Spleen (tissue), 11 donors: ENCODE data around the gene MS4A6E. TPM values are rescaled to one million over a fixed set of nuclear protein-coding genes. Genes with fewer than 3 reads are reported as not detected.

Experiments used
- DNase-seq: peaks from one replicate; pipeline ENCODE4 v3.0.0-alpha.2; 2020
- H3K27ac ChIP-seq, 8 donors: fragments of 200-600 bp; sonication (generic) in 7 of 8; 1 replicate in 4 of 8; 2 replicates in 4 of 8; pipeline versions ENCODE4 v1.5.0 to v1.8.0; 2016 to 2021; ENCODE audit warnings: inconsistent platforms in 4 of 8, mild to moderate bottlenecking in 4 of 8, moderate library complexity in 1 of 8
- H3K27me3 ChIP-seq, 7 donors: fragments of 200-600 bp; sonication (generic) in 6 of 7; replicated peaks in 1 of 7; 1 replicate in 4 of 7; 2 replicates in 3 of 7; pipeline versions ENCODE4 v1.5.0 to v1.8.0; 2016 to 2021; ENCODE audit warnings: inconsistent platforms in 3 of 7, mild to moderate bottlenecking in 1 of 7
- H3K36me3 ChIP-seq, 6 donors: fragments of 200-600 bp; sonication (generic) in 5 of 6; 1 replicate in 4 of 6; 2 replicates in 2 of 6; pipeline versions ENCODE4 v1.5.0 to v1.8.0; 2016 to 2021; ENCODE audit warnings: inconsistent platforms in 2 of 6
- H3K4me1 ChIP-seq, 6 donors: fragments of 200-600 bp; sonication (generic) in 5 of 6; 1 replicate in 3 of 6; 2 replicates in 3 of 6; pipeline versions ENCODE4 v1.5.0 to v1.8.0; 2016 to 2021; ENCODE audit warnings: inconsistent platforms in 3 of 6
- H3K4me3 ChIP-seq, 8 donors: fragments of 200-600 bp; sonication (generic) in 7 of 8; 1 replicate in 4 of 8; 2 replicates in 4 of 8; pipeline versions ENCODE4 v1.5.0 to v1.8.0; 2016 to 2021; ENCODE audit warnings: inconsistent platforms in 4 of 8, mild to moderate bottlenecking in 4 of 8, moderate library complexity in 2 of 8
- H3K9me3 ChIP-seq, 8 donors: fragments of 200-600 bp; sonication (generic) in 7 of 8; 1 replicate in 4 of 8; 2 replicates in 4 of 8; pipeline versions ENCODE4 v1.5.0 to v1.8.0; 2016 to 2021; ENCODE audit warnings: inconsistent platforms in 4 of 8
- POLR2A ChIP-seq, 3 donors: fragments of 450-650 bp; IDR thresholded peaks; one replicate each; pipeline ENCODE4 v1.5.1; 2017; ENCODE audit warnings: antibody characterized with exemption in 3 of 3, mild to moderate bottlenecking in 1 of 3
- POLR2AphosphoS5 ChIP-seq, 3 donors: sonication (generic); formaldehyde crosslinking; IDR thresholded peaks; one replicate each; pipeline ENCODE4 v1.5.1; 2017; ENCODE audit warnings: antibody characterized with exemption in 3 of 3
- WGBS, 5 donors: extraction: QIAGEN DNeasy Blood & Tissue Kit in 3 of 5; methylation state at CpG; one replicate each; pipeline versions ENCODE4 v1.1.5 to v1.1.7; 2013 to 2018; 5-methylcytosine and 5-hydroxymethylcytosine counted together
- intact Hi-C: fragments of 100-400 bp; cut with DNase I; formaldehyde crosslinking; loops from one replicate; pipeline ENCODE4 v1.15.0; 2023; ENCODE audit warnings: low total_unique reads
- polyA plus RNA-seq, 3 donors: library from polyadenylated mRNA; stranded (reverse); fragments of 200-250 nt; gene quantifications; one replicate each; pipeline ENCODE4 v1.2.1, GENCODE V29; 2013
- total RNA-seq, 7 donors: library from RNA; depleted of rRNA in 3 of 7; stranded (reverse); fragments of >200 nt in 3 of 7; fragmentation: NEBNext Ultra II Directional in 4 of 7; extraction: Animal tissue kit (Norgen Biotek cat#: 25700) in 4 of 7; gene quantifications; one replicate each; pipeline versions ENCODE4 v1.1.0 to v1.2.1, GENCODE V29; 2016 to 2021
- TF ChIP-seq, protein P1 (sequence below), 11 experiments: fragments of 200-600 bp in 7 of 11; fragments of 450-650 bp in 4 of 11; sonication (generic) in 4 of 11; IDR thresholded peaks in 8 of 11; conservative IDR thresholded peaks in 3 of 11; 1 replicate in 7 of 11; 2 replicates in 4 of 11; pipeline versions ENCODE4 v1.4.0 to v1.8.0; 2016 to 2021; ENCODE audit warnings: antibody characterized with exemption in 11 of 11, inconsistent platforms in 4 of 11, mild to moderate bottlenecking in 1 of 11
- donor health status: healthy with polysubstance abuse.
- donor health status: DM: no; HTN: no; CAD: no; lungs with moderate emphysema.
- donor health status: DM: no; HTN: no; CAD: no.
- donor health status: Bipolar disorder and iron deficiency.
- donor health status: healthy.
- donor health status: DM: no; HTN: no; CAD: no.
- donor health status: DM: yes; HTN: yes; CAD: no.

Gene MS4A6E
- total and polyA plus RNA-seq, 10 donors = 0.65 to 128 (median 4.8) TPM; not detected in 1

- WGBS, 5 donors = 28 to 41% (median 35%) methylated on average over 2 of the region's 2 CpGs
- Histone ChIP-seq H3K4me1 (peaks cover 0 to 75% (median 30%) of the 10 kb centered on the region in 6 donors), H3K27me3 (no peaks in the 10 kb centered on the region)
These were observed 40.0 kb downstream of the MS4A6E start for GRCh38 chr11:60367009-60367408.

GRCh38 chr11:60367896-60368295 is 40.8 kb downstream of the MS4A6E start:
- WGBS, 5 donors = 90 to 94% (median 93%) methylated on average over 19 of the region's 19 CpGs
- no peak for TF ChIP-seq POLR2AphosphoS5 (IDR thresholded peaks at IDR 0.05)
- TF ChIP-seq, protein P1, sequence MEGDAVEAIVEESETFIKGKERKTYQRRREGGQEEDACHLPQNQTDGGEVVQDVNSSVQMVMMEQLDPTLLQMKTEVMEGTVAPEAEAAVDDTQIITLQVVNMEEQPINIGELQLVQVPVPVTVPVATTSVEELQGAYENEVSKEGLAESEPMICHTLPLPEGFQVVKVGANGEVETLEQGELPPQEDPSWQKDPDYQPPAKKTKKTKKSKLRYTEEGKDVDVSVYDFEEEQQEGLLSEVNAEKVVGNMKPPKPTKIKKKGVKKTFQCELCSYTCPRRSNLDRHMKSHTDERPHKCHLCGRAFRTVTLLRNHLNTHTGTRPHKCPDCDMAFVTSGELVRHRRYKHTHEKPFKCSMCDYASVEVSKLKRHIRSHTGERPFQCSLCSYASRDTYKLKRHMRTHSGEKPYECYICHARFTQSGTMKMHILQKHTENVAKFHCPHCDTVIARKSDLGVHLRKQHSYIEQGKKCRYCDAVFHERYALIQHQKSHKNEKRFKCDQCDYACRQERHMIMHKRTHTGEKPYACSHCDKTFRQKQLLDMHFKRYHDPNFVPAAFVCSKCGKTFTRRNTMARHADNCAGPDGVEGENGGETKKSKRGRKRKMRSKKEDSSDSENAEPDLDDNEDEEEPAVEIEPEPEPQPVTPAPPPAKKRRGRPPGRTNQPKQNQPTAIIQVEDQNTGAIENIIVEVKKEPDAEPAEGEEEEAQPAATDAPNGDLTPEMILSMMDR (IDR thresholded peaks at IDR 0.05 in 8 of 11, conservative IDR thresholded peaks at IDR 0.05 in 3 of 11) = no peak
- no peak for TF ChIP-seq POLR2A (IDR thresholded peaks at IDR 0.05)
- DNase-seq = no peak
- intact Hi-C loops = loop anchor here (10.0 kb wide), 1 partner anchor 247 kb away; no protein-coding TSS in a partner anchor
- H3K4me1 ChIP-seq = peaks cover 0 to 72% (median 29%) of the 10 kb centered on the region in 6 donors
- peaks cover 0 to 7% (median 0%) of the 10 kb centered on the region in 8 donors for H3K9me3 ChIP-seq
- H3K27ac ChIP-seq = peak overlapping the region in 6 of 8 donors; percentile 44 to 89 (median 74)
- no peak overlapping the region for H3K4me3 ChIP-seq
- H3K36me3 ChIP-seq = no peaks in the 10 kb centered on the region
- no peaks in the 10 kb centered on the region for H3K27me3 ChIP-seq

More at GRCh38 chr11:60367009-60367408, 40.0 kb downstream of the MS4A6E start:
- Histone ChIP-seq H3K36me3 (no peaks in the 10 kb centered on the region), H3K9me3 (peaks cover 0 to 7% (median 0%) of the 10 kb centered on the region in 8 donors), H3K27ac (peak overlapping the region; percentile 44 to 89 (median 68)), H3K4me3 (no peak overlapping the region)
- no peak for DNase-seq
- intact Hi-C loops = loop anchor here (10.0 kb wide), 1 partner anchor 248 kb away; no protein-coding TSS in a partner anchor
- TF ChIP-seq, protein P1 (IDR thresholded peaks at IDR 0.05 in 8 of 11, conservative IDR thresholded peaks at IDR 0.05 in 3 of 11) = no peak
- TF ChIP-seq POLR2A (IDR thresholded peaks at IDR 0.05) (no peak), POLR2AphosphoS5 (IDR thresholded peaks at IDR 0.05) (no peak)

- TF ChIP-seq POLR2A (IDR thresholded peaks at IDR 0.05) (no peak), POLR2AphosphoS5 (IDR thresholded peaks at IDR 0.05) (no peak)
- TF ChIP-seq, protein P1 (IDR thresholded peaks at IDR 0.05 in 8 of 11, conservative IDR thresholded peaks at IDR 0.05 in 3 of 11) = no peak
These were observed 43.3 kb downstream of the MS4A6E start for GRCh38 chr11:60370252-60370810.

GRCh38 chr11:60370811-60371298 is 43.8 kb downstream of the MS4A6E start:
- Histone ChIP-seq H3K27me3 (no peaks in the 10 kb centered on the region), H3K9me3 (peaks cover 0 to 7% (median 0%) of the 10 kb centered on the region in 8 donors), H3K36me3 (no peaks in the 10 kb centered on the region), H3K4me3 (no peak overlapping the region), H3K27ac (peak overlapping the region in 4 of 8 donors; percentile 36 to 89 (median 55)), H3K4me1 (peaks cover 0 to 46% (median 8%) of the 10 kb centered on the region in 6 donors)
- intact Hi-C loops = no loop called here
- WGBS, 5 donors = 78 to 90% (median 84%) methylated on average over 5 of the region's 5 CpGs
- no peak for TF ChIP-seq POLR2AphosphoS5 (IDR thresholded peaks at IDR 0.05)
- DNase-seq = no peak

More at GRCh38 chr11:60370252-60370810, 43.3 kb downstream of the MS4A6E start:
- WGBS, 5 donors = 65 to 85% (median 79%) methylated on average over 2 of the region's 2 CpGs
- DNase-seq = no peak
- Histone ChIP-seq H3K27ac (peak overlapping the region in 3 of 8 donors; percentile 36 to 89 (median 63)), H3K36me3 (no peaks in the 10 kb centered on the region), H3K4me3 (no peak overlapping the region), H3K9me3 (peaks cover 0 to 7% (median 0%) of the 10 kb centered on the region in 8 donors), H3K4me1 (peaks cover 0 to 51% (median 10%) of the 10 kb centered on the region in 6 donors), H3K27me3 (no peaks in the 10 kb centered on the region)
- intact Hi-C loops = no loop called here
